CD4-positive, CD25-positive, alpha-beta regulatory T cell (primary cell): Measurements from ENCODE around the gene ZNF385C. TPM values are rescaled to one million over a fixed set of nuclear protein-coding genes. Genes with fewer than 3 reads are reported as not detected.

Experiments used
- ATAC-seq, 2 donors: fragments of 150-1000 bp; cut with Tn5 transposase; one replicate each; pipeline ENCODE4 v1.10.0; 2021; ENCODE audit warnings: low read depth in 2 of 2, moderate number of reproducible peaks in 2 of 2, moderate library complexity in 1 of 2
- DNase-seq, 3 donors: peaks; one replicate each; pipeline versions ENCODE4 v3.0.0 to v3.0.0-alpha.2; 2012 to 2022; ENCODE audit warnings: mixed read lengths in 1 of 3
- H3K27ac ChIP-seq: one replicate; pipeline ENCODE4 v1.7.0; 2013; ENCODE audit warnings: mild to moderate bottlenecking, low read length; ENCODE audit not compliant: insufficient read depth, poor library complexity, severe bottlenecking
- H3K27me3 ChIP-seq: one replicate; pipeline ENCODE4 v1.7.0; 2013; ENCODE audit warnings: low read length; ENCODE audit not compliant: control insufficient read depth, insufficient read depth
- H3K36me3 ChIP-seq: one replicate; pipeline ENCODE4 v1.7.0; 2013; ENCODE audit warnings: mild to moderate bottlenecking, low read length, moderate library complexity; ENCODE audit not compliant: control insufficient read depth, insufficient read depth
- H3K4me1 ChIP-seq: 2 replicates; pipeline ENCODE4 v1.7.0; 2013; ENCODE audit warnings: mild to moderate bottlenecking, low read length; ENCODE audit not compliant: insufficient read depth, control insufficient read depth, poor library complexity, severe bottlenecking
- H3K4me3 ChIP-seq: one replicate; pipeline ENCODE4 v1.7.0; 2013; ENCODE audit warnings: low read depth, mild to moderate bottlenecking, low read length, moderate library complexity
- H3K9me3 ChIP-seq, 2 experiments: 1 replicate in 1 of 2; 2 replicates in 1 of 2; pipeline ENCODE4 v1.7.0; 2013; ENCODE audit warnings: low read length in 2 of 2, mild to moderate bottlenecking in 1 of 2, moderate library complexity in 1 of 2; ENCODE audit not compliant: control insufficient read depth in 2 of 2
- H3K27ac Mint-ChIP-seq, 3 donors: one replicate each; pipeline ENCODE4 v1.8.0; 2020 to 2022; ENCODE audit warnings: mild to moderate bottlenecking in 3 of 3, mixed read lengths in 3 of 3, moderate library complexity in 2 of 3
- H3K27me3 Mint-ChIP-seq: one replicate; pipeline ENCODE4 v1.8.0; 2022; ENCODE audit warnings: mild to moderate bottlenecking, mixed read lengths
- H3K36me3 Mint-ChIP-seq: one replicate; pipeline ENCODE4 v1.8.0; 2020; ENCODE audit warnings: mixed read lengths
- H3K4me1 Mint-ChIP-seq, 4 donors: one replicate each; pipeline ENCODE4 v1.8.0; 2020 to 2022; ENCODE audit warnings: mixed read lengths in 4 of 4, mild to moderate bottlenecking in 1 of 4
- H3K4me3 Mint-ChIP-seq, 4 donors: one replicate each; pipeline ENCODE4 v1.8.0; 2020 to 2022; ENCODE audit warnings: mild to moderate bottlenecking in 4 of 4, mixed read lengths in 4 of 4, moderate library complexity in 3 of 4
- H3K9me3 Mint-ChIP-seq, 7 donors: one replicate each; pipeline ENCODE4 v1.8.0; 2020 to 2022; ENCODE audit warnings: mixed read lengths in 7 of 7, mild to moderate bottlenecking in 3 of 7, moderate library complexity in 2 of 7
- polyA plus RNA-seq, 4 donors: library from polyadenylated mRNA; unstranded; fragments of 300-500 nt; fragmentation: Illumina TruSeq; gene quantifications; one replicate each; pipeline ENCODE4 v1.2.3, GENCODE V29; 2021
- total RNA-seq: library from RNA; stranded (reverse); gene quantifications from one replicate; pipeline ENCODE4 v1.2.3, GENCODE V29; 2022

ZNF385C gene
- total and polyA plus RNA-seq, 5 donors from 2014 or later = 0.21 TPM; not detected in 4

DNA sequence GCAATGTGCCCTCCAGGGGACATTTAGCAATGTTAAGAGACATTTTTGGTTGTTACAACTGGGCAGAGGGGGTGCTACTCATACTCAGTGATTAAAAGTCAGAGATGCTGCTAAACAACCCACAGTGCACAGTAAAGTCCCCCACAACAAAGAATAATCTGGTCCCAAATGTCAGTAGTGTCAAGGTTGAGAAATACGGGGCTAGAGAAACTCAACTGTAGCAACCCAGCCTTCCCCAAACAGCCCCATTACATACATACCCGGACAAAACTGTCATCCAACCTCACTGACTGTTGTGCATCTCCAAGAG lies 101.5 kb downstream of the ZNF385C start:
- H3K27ac ChIP-seq = no peak overlapping the region
- H3K27ac Mint-ChIP-seq = peak overlapping the region in 2 of 3 donors; percentile 4 to 66
- peaks cover 83% of the 10 kb centered on the region for H3K36me3 ChIP-seq
- H3K27me3 ChIP-seq = no peaks in the 10 kb centered on the region
- H3K4me1 Mint-ChIP-seq = peaks cover 0 to 2% (median 0%) of the 10 kb centered on the region in 4 donors
- H3K9me3 ChIP-seq = no peaks in the 10 kb centered on the region
- peaks cover 46% of the 10 kb centered on the region for H3K36me3 Mint-ChIP-seq
- DNase-seq (no peak), ATAC-seq (no peak)
- no peak overlapping the region for H3K4me3 ChIP-seq
- H3K9me3 Mint-ChIP-seq = no peaks in the 10 kb centered on the region
- no peaks in the 10 kb centered on the region for H3K27me3 Mint-ChIP-seq
- H3K4me3 Mint-ChIP-seq = no peak overlapping the region
- no peaks in the 10 kb centered on the region for H3K4me1 ChIP-seq

DNA sequence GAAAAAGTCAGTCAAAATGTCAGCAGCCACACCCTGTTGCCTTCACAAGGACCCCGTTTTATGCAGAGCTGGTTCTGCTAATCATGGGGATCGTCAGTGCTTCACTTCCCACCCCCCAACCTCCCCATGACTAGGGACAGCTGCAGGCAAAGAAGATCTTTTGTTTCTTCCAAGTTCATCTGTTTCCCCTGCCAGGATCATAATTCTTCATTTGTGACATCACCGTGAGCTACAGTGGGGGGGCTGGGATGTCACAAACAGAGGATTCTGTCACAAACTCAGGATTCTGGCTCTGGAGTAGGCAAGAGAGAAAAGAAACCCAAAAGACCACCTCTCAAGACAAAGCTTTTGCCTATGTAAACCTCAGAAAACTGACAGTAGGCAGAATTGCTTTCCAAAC lies 105.7 kb downstream of the ZNF385C start:
- Mint-ChIP-seq H3K36me3 (peaks cover 52% of the 10 kb centered on the region), H3K27ac (peak overlapping the region in 1 of 3 donors; percentile 64), H3K4me1 (peaks cover 0 to 2% (median 0%) of the 10 kb centered on the region in 4 donors), H3K9me3 (no peaks in the 10 kb centered on the region), H3K4me3 (no peak overlapping the region), H3K27me3 (no peaks in the 10 kb centered on the region)
- no peak overlapping the region for H3K27ac ChIP-seq
- no peak overlapping the region for H3K4me3 ChIP-seq
- DNase-seq (no peak), ATAC-seq (no peak)
- H3K9me3 ChIP-seq = no peaks in the 10 kb centered on the region
- H3K27me3 ChIP-seq = no peaks in the 10 kb centered on the region
- H3K4me1 ChIP-seq = no peaks in the 10 kb centered on the region
- H3K36me3 ChIP-seq = peaks cover 87% of the 10 kb centered on the region

DNA sequence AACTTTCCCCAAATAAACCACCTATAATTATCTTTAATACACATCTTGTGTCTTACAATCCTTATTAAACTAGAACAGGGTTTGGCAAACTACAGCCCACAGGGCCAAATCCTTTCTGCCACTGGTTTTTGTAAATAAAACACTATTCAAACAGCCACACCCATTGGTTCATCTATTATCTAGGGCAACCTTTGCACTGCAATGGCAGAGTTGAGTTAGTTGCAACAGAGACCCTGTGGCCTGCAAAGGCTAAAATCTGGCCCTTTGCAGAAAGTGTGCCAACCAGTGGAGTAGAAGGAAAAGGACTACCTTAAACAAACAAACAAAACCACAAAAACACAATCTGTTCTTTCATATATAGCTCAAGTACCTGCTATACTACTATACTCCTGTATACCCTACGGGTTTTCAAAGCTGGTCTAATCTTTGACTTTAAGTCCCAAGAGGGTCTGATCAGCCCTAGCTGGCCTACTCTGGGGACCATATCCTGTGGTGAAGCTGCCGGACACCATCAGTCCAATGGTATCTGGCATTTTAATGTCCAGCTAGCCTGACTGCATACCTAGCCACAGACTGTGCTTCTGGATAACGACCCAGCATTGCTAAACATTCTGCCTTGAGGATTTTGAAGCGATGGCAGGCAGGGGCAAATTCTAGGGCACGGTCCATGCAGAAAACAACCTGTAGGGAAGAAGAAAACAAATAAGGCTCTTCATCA lies 108.4 kb downstream of the ZNF385C start:
- Mint-ChIP-seq H3K4me3 (no peak overlapping the region), H3K27ac (peak overlapping the region in 1 of 3 donors; percentile 26), H3K36me3 (peaks cover 56% of the 10 kb centered on the region), H3K4me1 (no peaks in the 10 kb centered on the region), H3K9me3 (no peaks in the 10 kb centered on the region), H3K27me3 (no peaks in the 10 kb centered on the region)
- H3K27ac ChIP-seq = no peak overlapping the region
- peaks cover 84% of the 10 kb centered on the region for H3K36me3 ChIP-seq
- no peaks in the 10 kb centered on the region for H3K27me3 ChIP-seq
- H3K4me3 ChIP-seq = no peak overlapping the region
- DNase-seq (no peak), ATAC-seq (no peak)
- no peaks in the 10 kb centered on the region for H3K9me3 ChIP-seq
- H3K4me1 ChIP-seq = no peaks in the 10 kb centered on the region

DNA sequence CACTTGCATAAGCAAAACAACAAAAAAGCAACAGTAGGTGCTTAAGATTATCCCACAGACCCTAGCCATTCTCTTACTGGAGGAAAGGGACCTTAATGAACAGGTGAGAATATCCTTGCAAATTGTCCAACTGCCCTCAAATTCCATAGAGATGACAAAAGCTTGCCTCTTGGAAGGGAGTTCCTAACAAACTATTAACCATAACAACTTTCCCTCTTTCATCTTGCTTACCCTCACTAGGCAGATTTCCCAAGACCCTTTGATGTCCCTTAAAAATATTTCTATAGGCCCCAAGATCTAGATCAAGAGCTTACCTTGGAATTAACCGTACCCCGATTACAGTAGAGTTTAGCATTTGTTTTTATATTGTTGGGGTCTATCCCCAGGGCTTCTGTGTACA lies 109.9 kb downstream of the ZNF385C start:
- H3K27me3 ChIP-seq = no peaks in the 10 kb centered on the region
- H3K36me3 ChIP-seq = peaks cover 87% of the 10 kb centered on the region
- H3K27ac ChIP-seq = no peak overlapping the region
- H3K9me3 ChIP-seq = no peaks in the 10 kb centered on the region
- H3K4me3 Mint-ChIP-seq = no peak overlapping the region
- no peak overlapping the region for H3K27ac Mint-ChIP-seq
- H3K36me3 Mint-ChIP-seq = peaks cover 59% of the 10 kb centered on the region
- no peaks in the 10 kb centered on the region for H3K4me1 ChIP-seq
- no peaks in the 10 kb centered on the region for H3K9me3 Mint-ChIP-seq
- no peaks in the 10 kb centered on the region for H3K27me3 Mint-ChIP-seq
- no peak for ATAC-seq
- no peak for DNase-seq
- H3K4me1 Mint-ChIP-seq = no peaks in the 10 kb centered on the region
- no peak overlapping the region for H3K4me3 ChIP-seq

DNA sequence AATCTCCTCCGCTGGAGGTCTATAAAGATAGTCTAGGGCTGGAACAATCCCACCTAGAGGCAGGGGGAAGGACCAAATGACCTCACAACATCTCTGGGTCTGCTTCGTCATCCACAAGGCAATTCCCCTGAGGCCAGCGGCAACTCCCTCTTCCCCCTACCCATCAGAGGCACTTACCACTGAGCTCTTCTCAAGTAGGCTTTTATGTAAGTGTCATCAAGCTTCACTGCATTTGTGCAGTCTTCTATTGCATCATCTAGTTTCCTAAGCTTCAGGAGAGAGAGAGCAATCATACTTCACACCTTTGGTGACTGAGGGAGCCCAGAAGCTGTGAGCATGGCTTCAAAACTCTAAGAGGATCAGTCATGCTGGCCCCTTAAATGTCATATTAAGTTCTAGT lies 110.6 kb downstream of the ZNF385C start:
- Histone ChIP-seq H3K36me3 (peaks cover 86% of the 10 kb centered on the region), H3K4me1 (no peaks in the 10 kb centered on the region), H3K9me3 (no peaks in the 10 kb centered on the region), H3K27ac (no peak overlapping the region), H3K27me3 (no peaks in the 10 kb centered on the region), H3K4me3 (no peak overlapping the region)
- Mint-ChIP-seq H3K36me3 (peaks cover 56% of the 10 kb centered on the region), H3K27ac (no peak overlapping the region), H3K27me3 (no peaks in the 10 kb centered on the region), H3K9me3 (no peaks in the 10 kb centered on the region), H3K4me3 (no peak overlapping the region), H3K4me1 (no peaks in the 10 kb centered on the region)
- no peak for DNase-seq
- ATAC-seq = no peak

DNA sequence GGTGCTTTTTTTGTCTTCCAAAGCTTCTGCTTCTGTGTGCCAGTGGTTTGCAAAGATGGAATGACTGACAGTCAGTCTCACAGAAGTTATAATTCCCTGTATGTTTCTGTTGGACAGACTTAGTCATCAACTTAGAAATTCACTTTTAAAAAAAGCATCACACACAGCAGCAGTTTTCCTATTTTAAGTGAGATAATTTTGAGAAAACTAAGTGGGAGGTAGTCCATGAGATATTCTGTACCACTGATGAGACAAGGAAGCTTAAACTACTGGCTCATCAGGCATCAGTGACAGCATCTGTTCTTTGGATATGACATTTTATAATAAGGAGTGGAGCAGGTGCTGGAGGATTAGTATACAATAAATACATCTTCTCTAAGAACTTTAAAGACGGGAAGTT lies 111.6 kb downstream of the ZNF385C start:
- H3K9me3 Mint-ChIP-seq = no peaks in the 10 kb centered on the region
- Histone ChIP-seq H3K27me3 (no peaks in the 10 kb centered on the region), H3K4me1 (no peaks in the 10 kb centered on the region), H3K36me3 (peaks cover 89% of the 10 kb centered on the region), H3K4me3 (no peak overlapping the region), H3K27ac (no peak overlapping the region), H3K9me3 (no peaks in the 10 kb centered on the region)
- no peak overlapping the region for H3K4me3 Mint-ChIP-seq
- DNase-seq (no peak), ATAC-seq (no peak)
- H3K27ac Mint-ChIP-seq = peak overlapping the region in 1 of 3 donors; percentile 38
- H3K4me1 Mint-ChIP-seq = no peaks in the 10 kb centered on the region
- H3K27me3 Mint-ChIP-seq = no peaks in the 10 kb centered on the region
- peaks cover 58% of the 10 kb centered on the region for H3K36me3 Mint-ChIP-seq

DNA sequence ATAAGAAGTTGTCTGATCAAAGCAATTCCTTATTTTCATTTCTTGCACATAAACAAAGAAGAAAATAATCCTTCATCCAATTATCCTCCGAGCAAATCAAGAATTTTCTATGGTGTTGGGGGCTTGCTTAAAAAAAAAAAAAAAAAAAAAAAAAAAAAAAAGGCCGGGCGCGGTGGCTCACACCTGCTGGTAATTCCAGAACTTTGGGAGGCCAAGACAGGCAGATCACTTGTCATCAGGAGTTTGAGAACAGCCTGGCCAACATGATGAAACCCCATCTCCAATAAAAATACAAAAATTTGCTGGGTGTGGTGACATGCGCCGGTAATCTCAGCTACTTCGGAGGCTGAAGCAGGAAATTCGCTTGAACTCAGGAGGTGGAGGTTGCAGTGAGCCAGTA lies 112.4 kb downstream of the ZNF385C start:
- Histone ChIP-seq H3K27me3 (no peaks in the 10 kb centered on the region), H3K4me1 (no peaks in the 10 kb centered on the region), H3K36me3 (peaks cover 89% of the 10 kb centered on the region), H3K9me3 (no peaks in the 10 kb centered on the region), H3K4me3 (no peak overlapping the region), H3K27ac (no peak overlapping the region)
- no peak overlapping the region for H3K27ac Mint-ChIP-seq
- H3K36me3 Mint-ChIP-seq = peaks cover 53% of the 10 kb centered on the region
- H3K4me3 Mint-ChIP-seq = no peak overlapping the region
- H3K4me1 Mint-ChIP-seq = no peaks in the 10 kb centered on the region
- no peaks in the 10 kb centered on the region for H3K27me3 Mint-ChIP-seq
- no peak for ATAC-seq
- DNase-seq = no peak
- no peaks in the 10 kb centered on the region for H3K9me3 Mint-ChIP-seq

DNA sequence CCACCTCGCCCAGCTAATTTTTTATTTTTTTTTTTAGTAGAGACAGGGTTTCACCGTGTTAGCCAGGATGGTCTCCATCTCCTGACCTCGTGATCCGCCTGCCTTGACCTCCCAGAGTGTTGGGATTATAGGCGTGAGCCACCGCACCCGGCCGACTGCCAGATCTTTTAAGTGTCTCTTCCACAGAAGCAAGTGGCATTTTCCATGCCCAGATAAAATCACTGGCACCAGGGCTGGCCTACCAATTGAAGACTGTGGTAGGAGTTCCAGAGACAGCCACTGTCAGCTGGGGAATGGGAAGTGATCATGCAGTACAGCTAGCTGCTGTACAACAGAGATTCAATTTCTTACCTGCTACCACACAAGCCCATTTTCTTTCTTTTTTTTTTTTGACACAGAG lies 113.8 kb downstream of the ZNF385C start:
- Mint-ChIP-seq H3K36me3 (peaks cover 59% of the 10 kb centered on the region), H3K4me1 (no peaks in the 10 kb centered on the region), H3K27me3 (no peaks in the 10 kb centered on the region), H3K9me3 (no peaks in the 10 kb centered on the region), H3K4me3 (no peak overlapping the region), H3K27ac (no peak overlapping the region)
- Histone ChIP-seq H3K4me1 (no peaks in the 10 kb centered on the region), H3K36me3 (peaks cover 87% of the 10 kb centered on the region), H3K27ac (no peak overlapping the region), H3K27me3 (no peaks in the 10 kb centered on the region), H3K9me3 (no peaks in the 10 kb centered on the region), H3K4me3 (no peak overlapping the region)
- DNase-seq = no peak
- ATAC-seq = no peak
